GM12864 (cell line): Measurements from ENCODE around the gene RALGAPA1.

Experiments used
- DNase-seq: peaks from one replicate; pipeline ENCODE4 v3.0.0-alpha.2; 2011; ENCODE audit warnings: low read depth
- H3K4me3 ChIP-seq: 2 replicates; pipeline ENCODE4 v1.5.1; 2011; ENCODE audit warnings: mild to moderate bottlenecking, low read depth, low read length, control low read depth
- CTCF ChIP-seq: IDR thresholded peaks from 2 replicates; pipeline ENCODE4 v1.5.1; 2011; ENCODE audit warnings: low read depth, mild to moderate bottlenecking, moderate library complexity, low read length, control low read depth, inconsistent platforms; ENCODE audit errors: missing control alignments

RALGAPA1 gene

GRCh38 chr14:35808638-35809563, at the start of gene RALGAPA1:
TSS of gene RALGAPA1 (minus strand) at chr14:35809295. CDS start at chr14:35808835, 460 bp downstream.
- peak; percentile 96 for DNase-seq
- peak within 1 kb of the TSS; percentile 71 for H3K4me3 ChIP-seq
- TF ChIP-seq CTCF = peak; percentile 50

GRCh38 chr14:35858521-35859209, 49.6 kb upstream of the RALGAPA1 start:
- no peak for TF ChIP-seq CTCF
- no peak overlapping the region for H3K4me3 ChIP-seq
- DNase-seq = no peak

DNA sequence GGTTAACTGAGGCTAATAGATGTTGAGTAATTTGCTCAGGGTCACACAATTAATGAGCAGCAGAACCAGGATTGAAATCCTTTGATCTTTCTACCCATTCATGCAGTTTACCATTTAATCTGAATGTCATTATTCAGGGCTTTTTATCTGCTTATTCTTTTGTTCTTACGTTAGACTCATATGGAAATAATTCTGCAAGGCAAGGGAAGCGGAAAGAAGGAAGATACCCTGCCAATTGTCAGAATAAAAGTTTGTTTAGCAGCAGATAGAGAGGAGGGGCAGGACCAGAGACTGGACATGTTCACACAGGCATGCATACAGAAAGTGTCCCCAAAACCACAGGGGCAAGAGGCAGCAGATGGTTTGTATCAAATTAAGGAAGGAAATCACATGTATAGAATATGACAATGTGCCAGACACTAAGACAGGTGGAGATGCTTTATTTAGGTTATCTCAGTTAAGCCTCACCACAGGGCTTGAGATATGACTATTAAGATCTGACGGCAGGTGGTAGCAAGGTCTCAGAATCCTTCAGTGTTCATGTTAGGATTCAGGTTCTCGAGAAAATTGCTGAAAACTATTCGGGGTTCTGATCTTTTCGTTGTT, 46.9 kb upstream of the RALGAPA1 start:
- H3K4me3 ChIP-seq = no peak overlapping the region
- DNase-seq = peak; percentile 69
- TF ChIP-seq CTCF = no peak

DNA sequence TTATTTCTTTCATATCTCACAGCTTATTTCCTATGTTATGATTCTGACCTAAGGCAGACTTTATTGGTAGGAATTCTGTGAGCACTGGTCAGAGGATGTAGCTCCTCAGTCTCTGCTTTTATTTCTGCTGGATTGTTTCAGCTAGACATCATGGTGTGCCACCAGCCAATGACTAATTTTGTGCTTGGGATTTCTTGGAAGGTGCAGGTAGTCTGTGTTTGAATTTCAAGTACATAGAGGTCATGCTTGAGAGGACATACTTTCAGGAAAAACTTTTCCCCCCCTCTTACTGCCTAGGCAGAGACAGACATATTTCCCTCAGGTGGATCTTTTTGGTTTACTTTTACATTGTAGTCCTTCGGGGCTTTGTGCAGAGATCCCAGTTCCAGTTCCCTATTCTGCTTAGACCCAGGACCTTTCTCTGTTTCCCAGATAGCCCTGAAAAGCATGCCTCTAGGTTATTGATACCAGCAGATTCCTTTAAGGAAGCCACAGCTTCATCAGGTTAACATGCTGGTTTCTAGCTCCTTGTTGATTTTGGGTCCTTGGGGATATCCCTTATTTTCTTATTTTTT, 45.7 kb upstream of the RALGAPA1 start:
- TF ChIP-seq CTCF = no peak
- no peak overlapping the region for H3K4me3 ChIP-seq
- DNase-seq = no peak

- H3K4me3 ChIP-seq = no peak overlapping the region
- no peak for DNase-seq
- TF ChIP-seq CTCF = no peak
Observed at GRCh38 chr14:35853225-35853624, 44.1 kb upstream of the RALGAPA1 start.

DNA sequence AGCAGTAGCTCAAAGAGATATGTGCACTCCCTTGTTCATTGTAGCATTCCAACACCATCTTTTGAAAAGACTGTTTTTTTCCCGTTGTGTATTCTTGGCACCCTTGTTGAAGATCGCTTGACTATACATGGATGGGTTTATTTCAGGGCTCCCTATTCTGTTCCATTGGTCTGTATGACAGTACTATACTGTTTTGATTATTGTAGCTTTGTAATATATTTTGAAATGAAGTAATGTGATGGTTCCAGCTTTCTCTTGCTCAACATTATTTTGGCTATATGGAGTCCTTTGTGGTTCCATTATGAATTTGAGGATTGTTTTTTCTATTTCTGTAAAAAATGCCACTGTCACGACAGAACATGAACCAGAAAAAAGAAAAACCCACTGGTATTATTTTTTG, 42.7 kb upstream of the RALGAPA1 start:
- no peak for TF ChIP-seq CTCF
- no peak for DNase-seq
- no peak overlapping the region for H3K4me3 ChIP-seq
